K562 (cell line): Measurements from ENCODE around the gene KEL. TPM values are rescaled to one million over a fixed set of nuclear protein-coding genes. Genes with fewer than 3 reads are reported as not detected.

Source experiments
- ATAC-seq: fragments of 200-7000 bp; cut with Tn5 transposase; 3 replicates; pipeline ENCODE4 v1.9.1; 2020; ENCODE audit warnings: moderate library complexity
- BruUV-seq: library from RNA; stranded (reverse); fragments of 400-500 nt; replicated peaks from 2 replicates; lab custom pipeline; 2021; lab: Mats Ljungman, UMichigan
- CTCF ChIA-PET: fragments of 300-600 bp; formaldehyde crosslinking; extraction: SDS; loops from one replicate; lab custom pipeline; 2021; ENCODE audit warnings: low intra/inter-chr PET ratio; lab: Yijun Ruan, JAX
- POLR2A ChIA-PET: fragments of 300-600, 350-650 bp; sonication (Branson Sonifier 250); formaldehyde crosslinking; extraction: SDS; loops from one replicate; lab custom pipeline; 2021; ENCODE audit warnings: antibody characterized with exemption, inconsistent platforms; lab: Yijun Ruan, JAX
- DNase-seq, 4 experiments: peaks; one replicate each; pipeline versions ENCODE4 v3.0.0 to v3.0.0-alpha.2; 2011 to 2018; ENCODE audit warnings: low spot score in 3 of 4, mixed read lengths in 3 of 4; ENCODE audit errors: extremely low read depth in 1 of 4
- FAIRE-seq: peaks from 2 replicates; lab custom pipeline; 2011; peaks lifted over from hg19 to GRCh38; lab: Jason Lieb, UNC
- H2AFZ ChIP-seq: 2 replicates; pipeline ENCODE4 v1.6.0; 2011; ENCODE audit warnings: low read depth, low read length, control low read depth, inconsistent platforms
- H3K27ac ChIP-seq: fragments of 200-600 bp; 3 replicates; pipeline ENCODE4 v1.8.0; 2011; ENCODE audit warnings: low read depth, mild to moderate bottlenecking, control low read depth, inconsistent platforms, low read length, moderate library complexity, mixed read lengths; ENCODE audit errors: extremely low read depth
- H3K27me3 ChIP-seq, 2 experiments: fragments of 300-600 bp in 1 of 2; 2 replicates in 1 of 2; 3 replicates in 1 of 2; pipeline versions ENCODE4 v1.6.0 to v1.8.0; 2011; ENCODE audit warnings: inconsistent platforms in 2 of 2, low read length in 2 of 2, mild to moderate bottlenecking in 1 of 2, mixed read lengths in 1 of 2, moderate library complexity in 1 of 2; ENCODE audit not compliant: control insufficient read depth in 2 of 2, insufficient read depth in 2 of 2
- H3K36me3 ChIP-seq: fragments of 300-600 bp; 3 replicates; pipeline ENCODE4 v1.8.0; 2011; ENCODE audit warnings: mild to moderate bottlenecking, low read length, inconsistent platforms; ENCODE audit not compliant: control insufficient read depth, insufficient read depth
- H3K4me1 ChIP-seq, 2 experiments: fragments of 200-600 bp in 1 of 2; replicated peaks in 1 of 2; 2 replicates in 1 of 2; 3 replicates in 1 of 2; pipeline versions ENCODE4 v1.5.1 to v1.8.0; 2011; ENCODE audit warnings: inconsistent platforms in 2 of 2, low read length in 2 of 2, mild to moderate bottlenecking in 1 of 2, mixed read lengths in 1 of 2, moderate library complexity in 1 of 2; ENCODE audit not compliant: control insufficient read depth in 2 of 2, insufficient read depth in 2 of 2
- H3K4me2 ChIP-seq: 2 replicates; pipeline ENCODE4 v1.6.1; 2011; ENCODE audit warnings: low read length, control low read depth, inconsistent platforms, mixed read lengths; ENCODE audit not compliant: insufficient read depth
- H3K4me3 ChIP-seq: fragments of 200-600 bp; sonication (generic), shearing (Covaris generic); 2 replicates; pipeline ENCODE4 v1.5.1; 2016; ENCODE audit warnings: control low read depth, inconsistent platforms
- H3K79me2 ChIP-seq: fragments of 200-600 bp; 3 replicates; pipeline ENCODE4 v1.8.0; 2011; ENCODE audit warnings: low read length, inconsistent platforms; ENCODE audit not compliant: control insufficient read depth, insufficient read depth
- H3K9ac ChIP-seq, 2 experiments: 2 replicates each; pipeline versions ENCODE4 v1.6.0 to v1.6.1; 2011; ENCODE audit warnings: low read depth in 2 of 2, low read length in 2 of 2, control low read depth in 1 of 2, inconsistent platforms in 1 of 2, mild to moderate bottlenecking in 1 of 2, mixed read lengths in 1 of 2; ENCODE audit not compliant: insufficient read depth in 1 of 2
- H3K9me1 ChIP-seq: one replicate; pipeline ENCODE4 v1.6.0; 2011; ENCODE audit warnings: inconsistent platforms, mild to moderate bottlenecking, low read length, moderate library complexity; ENCODE audit not compliant: control insufficient read depth, insufficient read depth
- H3K9me3 ChIP-seq: replicated peaks from 2 replicates; pipeline ENCODE4 v1.5.1; 2011; ENCODE audit warnings: low read depth, low read length, inconsistent platforms; ENCODE audit not compliant: control insufficient read depth, insufficient read depth
- H4K20me1 ChIP-seq: replicated peaks from 2 replicates; pipeline ENCODE4 v1.6.1; 2011; ENCODE audit warnings: low read length, inconsistent platforms, mixed read lengths; ENCODE audit not compliant: control insufficient read depth, insufficient read depth
- CHCHD3 ChIP-seq: fragments of 250-450 bp; sonication (Bioruptor Pico); IDR thresholded peaks from 2 replicates; pipeline ENCODE4 v2.1.2; 2022; ENCODE audit warnings: mild to moderate bottlenecking
- COPS2 ChIP-seq: fragments of 450-650 bp; conservative IDR thresholded peaks from 2 replicates; pipeline ENCODE4 v1.6.1; 2016; ENCODE audit warnings: mild to moderate bottlenecking, moderate library complexity
- KLF10 ChIP-seq: fragments of 250-450 bp; sonication (Bioruptor Pico); IDR thresholded peaks from 2 replicates; pipeline ENCODE4 v1.6.1; 2021; ENCODE audit warnings: matching md5 sums
- KLF6 ChIP-seq: fragments of 250-450 bp; sonication (Bioruptor Pico); IDR thresholded peaks from 2 replicates; pipeline ENCODE4 v1.4.0; 2020; ENCODE audit warnings: mild to moderate bottlenecking, moderate library complexity, borderline replicate concordance
- MAFK ChIP-seq: IDR thresholded peaks from 2 replicates; pipeline ENCODE4 v1.6.1; 2011; ENCODE audit warnings: low read length, improper control_type of control experiment
- MCM2 ChIP-seq: fragments of 450-650 bp; IDR thresholded peaks from 2 replicates; pipeline ENCODE4 v1.6.1; 2017; ENCODE audit warnings: low read depth, mild to moderate bottlenecking
- PPARD ChIP-seq: fragments of 250-450 bp; sonication (Bioruptor Pico); IDR thresholded peaks from 2 replicates; pipeline ENCODE4 v1.8.0; 2022; ENCODE audit warnings: inconsistent platforms, mild to moderate bottlenecking, moderate library complexity
- RFX5 ChIP-seq: IDR thresholded peaks from 2 replicates; pipeline ENCODE4 v1.6.1; 2011; ENCODE audit warnings: low read depth, mild to moderate bottlenecking, improper control_type of control experiment, low read length
- SP2 ChIP-seq: IDR thresholded peaks from 2 replicates; pipeline ENCODE4 v1.6.1; 2011; ENCODE audit warnings: mild to moderate bottlenecking, low read depth, low read length, moderate library complexity; ENCODE audit not compliant: poor library complexity, severe bottlenecking; ENCODE audit errors: extremely low read depth
- U2AF1 ChIP-seq: fragments of 200-400 bp; formaldehyde crosslinking; optimal IDR thresholded peaks from 2 replicates; pipeline ENCODE3; 2017; ENCODE audit warnings: mild to moderate bottlenecking, low read depth, low read length, moderate library complexity
- WGBS: fragments of 100-300 bp; shearing (Covaris generic); methylation state at CpG from one replicate; pipeline ENCODE4 v1.1.6; 2016; ENCODE audit warnings: low coverage, mixed read lengths; ENCODE audit not compliant: insufficient coverage; ENCODE audit errors: missing lambda C conversion rate; 5-methylcytosine and 5-hydroxymethylcytosine counted together
- in situ Hi-C: fragments of 300-500 bp; cut with MboI; formaldehyde crosslinking; loops from 4 replicates; pipeline ENCODE4 v1.15.0; 2018; ENCODE audit warnings: inconsistent platforms, mixed read lengths
- intact Hi-C: fragments of 100-400 bp; cut with micrococcal nuclease; formaldehyde crosslinking; loops from 2 replicates; pipeline ENCODE4 v1.14.2; 2022
- polyA plus RNA-seq, 8 experiments: library from polyadenylated mRNA; depleted of rRNA in 4 of 8; stranded (reverse) in 5 of 8; unstranded in 3 of 8; fragments of >200 nt; fragmentation: Nextera tagmentation in 2 of 8; fragmentation: Illumina TruSeq in 1 of 8; extraction: Ambion mirVana in 2 of 8; extraction: Trizol in 1 of 8; gene quantifications; 2 replicates each; pipeline versions ENCODE4 v1.2.1 to v1.2.3, GENCODE V29; 2011 to 2014; ENCODE audit warnings: inconsistent platforms in 1 of 8, missing spikeins in 1 of 8
- total RNA-seq, 7 experiments: library from RNA; depleted of rRNA in 6 of 7; stranded (reverse); fragments of >200 nt in 6 of 7; fragmentation: Illumina TruSeq in 2 of 7; extraction: Trizol in 2 of 7; gene quantifications; 2 replicates each; pipeline versions ENCODE4 v1.2.1 to v1.2.3, GENCODE V29; 2011 to 2021; ENCODE audit warnings: low replicate concordance in 1 of 7
- TF ChIP-seq, protein P1 (sequence below): fragments of 450-650 bp; IDR thresholded peaks from 2 replicates; pipeline ENCODE4 v1.6.1; 2016; ENCODE audit warnings: borderline replicate concordance
- TF ChIP-seq, protein P2 (sequence below): fragments of 250-450 bp; sonication (Bioruptor Pico); IDR thresholded peaks from 2 replicates; pipeline ENCODE4 v1.8.0; 2021; ENCODE audit warnings: mild to moderate bottlenecking, moderate library complexity

Gene KEL
- total and polyA plus RNA-seq, 9 of the 15 experiments (the other 6 are each of a cell fraction or from before 2014, with no cell fraction given): 9.0 to 47.4 (median 22.2) TPM

DNA sequence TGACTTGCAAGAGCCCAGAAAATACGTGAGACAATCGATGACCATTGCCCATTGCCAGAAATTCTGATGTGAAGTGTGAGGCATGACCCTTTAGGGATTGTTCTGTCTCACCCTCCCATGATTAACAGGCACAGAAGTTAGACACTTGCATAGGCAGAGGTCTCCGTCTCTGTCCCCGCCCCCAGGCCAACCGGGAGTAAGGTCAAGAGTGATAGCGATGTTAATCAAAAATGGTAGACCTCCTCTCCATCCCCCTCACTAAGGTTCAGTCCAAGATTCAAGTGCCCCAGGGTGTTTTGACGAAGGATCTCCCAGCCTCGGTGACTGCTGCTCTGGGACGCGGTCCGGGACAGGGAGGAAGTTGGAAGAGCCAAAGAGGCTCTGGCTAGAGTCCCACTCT lies 53.9 kb downstream of the KEL start:
- DNase-seq (no peak), FAIRE-seq (no peak), ATAC-seq (no peak)
- Histone ChIP-seq H3K36me3 (no peaks in the 10 kb centered on the region), H4K20me1 (no peaks in the 10 kb centered on the region), H3K9me3 (0 out of 2 replicates have a peak, but pooled peaks cover 3% of the 10 kb centered on the region), H3K27me3 (peaks cover 0 to 22% of the 10 kb centered on the region in 2 experiments; a peak in 3 of 5 replicates), H2AFZ (no peak overlapping the region), H3K9me1 (no peaks in the 10 kb centered on the region), H3K4me1 (peaks cover 4 to 5% of the 10 kb centered on the region in 2 experiments; a peak in 3 of 5 replicates), H3K79me2 (no peaks in the 10 kb centered on the region), H3K4me2 (no peak overlapping the region), H3K4me3 (no peak overlapping the region), H3K27ac (no peak overlapping the region), H3K9ac (no peak overlapping the region)
- no TSS peak for BruUV-seq
- intact Hi-C loops: no loop called here
- in situ Hi-C loops: no loop called here
- 2% methylated on average over 11 of the region's 11 CpGs for WGBS
- ChIA-PET POLR2A (interaction anchor here (0.6 kb wide), 1 partner anchor 1170 kb away, joined by 3 read pairs; no protein-coding TSS in a partner anchor), CTCF (interaction anchor here (1.8 to 2.1 kb wide), 2 partner anchors 93 to 95 kb away, joined by 6 to 7 read pairs; no protein-coding TSS in a partner anchor)
- TF ChIP-seq MAFK (no peak), KLF10 (CRISPR knock-in tag) (no peak), PPARD (CRISPR knock-in tag) (no peak), U2AF1 (no peak), RFX5 (no peak), MCM2 (no peak), COPS2 (no peak), SP2 (no peak), CHCHD3 (CRISPR knock-in tag) (no peak), KLF6 (CRISPR knock-in tag) (no peak)
- TF ChIP-seq, protein P1, sequence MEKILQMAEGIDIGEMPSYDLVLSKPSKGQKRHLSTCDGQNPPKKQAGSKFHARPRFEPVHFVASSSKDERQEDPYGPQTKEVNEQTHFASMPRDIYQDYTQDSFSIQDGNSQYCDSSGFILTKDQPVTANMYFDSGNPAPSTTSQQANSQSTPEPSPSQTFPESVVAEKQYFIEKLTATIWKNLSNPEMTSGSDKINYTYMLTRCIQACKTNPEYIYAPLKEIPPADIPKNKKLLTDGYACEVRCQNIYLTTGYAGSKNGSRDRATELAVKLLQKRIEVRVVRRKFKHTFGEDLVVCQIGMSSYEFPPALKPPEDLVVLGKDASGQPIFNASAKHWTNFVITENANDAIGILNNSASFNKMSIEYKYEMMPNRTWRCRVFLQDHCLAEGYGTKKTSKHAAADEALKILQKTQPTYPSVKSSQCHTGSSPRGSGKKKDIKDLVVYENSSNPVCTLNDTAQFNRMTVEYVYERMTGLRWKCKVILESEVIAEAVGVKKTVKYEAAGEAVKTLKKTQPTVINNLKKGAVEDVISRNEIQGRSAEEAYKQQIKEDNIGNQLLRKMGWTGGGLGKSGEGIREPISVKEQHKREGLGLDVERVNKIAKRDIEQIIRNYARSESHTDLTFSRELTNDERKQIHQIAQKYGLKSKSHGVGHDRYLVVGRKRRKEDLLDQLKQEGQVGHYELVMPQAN: no peak
- TF ChIP-seq, protein P2, sequence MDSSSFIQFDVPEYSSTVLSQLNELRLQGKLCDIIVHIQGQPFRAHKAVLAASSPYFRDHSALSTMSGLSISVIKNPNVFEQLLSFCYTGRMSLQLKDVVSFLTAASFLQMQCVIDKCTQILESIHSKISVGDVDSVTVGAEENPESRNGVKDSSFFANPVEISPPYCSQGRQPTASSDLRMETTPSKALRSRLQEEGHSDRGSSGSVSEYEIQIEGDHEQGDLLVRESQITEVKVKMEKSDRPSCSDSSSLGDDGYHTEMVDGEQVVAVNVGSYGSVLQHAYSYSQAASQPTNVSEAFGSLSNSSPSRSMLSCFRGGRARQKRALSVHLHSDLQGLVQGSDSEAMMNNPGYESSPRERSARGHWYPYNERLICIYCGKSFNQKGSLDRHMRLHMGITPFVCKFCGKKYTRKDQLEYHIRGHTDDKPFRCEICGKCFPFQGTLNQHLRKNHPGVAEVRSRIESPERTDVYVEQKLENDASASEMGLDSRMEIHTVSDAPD: no peak
